ENCODE data around the gene GEMIN8. TPM values are rescaled to one million over a fixed set of nuclear protein-coding genes. Genes with fewer than 3 reads are reported as not detected.

GEMIN8 gene, protein sequence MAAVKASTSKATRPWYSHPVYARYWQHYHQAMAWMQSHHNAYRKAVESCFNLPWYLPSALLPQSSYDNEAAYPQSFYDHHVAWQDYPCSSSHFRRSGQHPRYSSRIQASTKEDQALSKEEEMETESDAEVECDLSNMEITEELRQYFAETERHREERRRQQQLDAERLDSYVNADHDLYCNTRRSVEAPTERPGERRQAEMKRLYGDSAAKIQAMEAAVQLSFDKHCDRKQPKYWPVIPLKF
- 10 to 100 TPM; 11.4 to 13.4 TPM for total RNA-seq

DNA sequence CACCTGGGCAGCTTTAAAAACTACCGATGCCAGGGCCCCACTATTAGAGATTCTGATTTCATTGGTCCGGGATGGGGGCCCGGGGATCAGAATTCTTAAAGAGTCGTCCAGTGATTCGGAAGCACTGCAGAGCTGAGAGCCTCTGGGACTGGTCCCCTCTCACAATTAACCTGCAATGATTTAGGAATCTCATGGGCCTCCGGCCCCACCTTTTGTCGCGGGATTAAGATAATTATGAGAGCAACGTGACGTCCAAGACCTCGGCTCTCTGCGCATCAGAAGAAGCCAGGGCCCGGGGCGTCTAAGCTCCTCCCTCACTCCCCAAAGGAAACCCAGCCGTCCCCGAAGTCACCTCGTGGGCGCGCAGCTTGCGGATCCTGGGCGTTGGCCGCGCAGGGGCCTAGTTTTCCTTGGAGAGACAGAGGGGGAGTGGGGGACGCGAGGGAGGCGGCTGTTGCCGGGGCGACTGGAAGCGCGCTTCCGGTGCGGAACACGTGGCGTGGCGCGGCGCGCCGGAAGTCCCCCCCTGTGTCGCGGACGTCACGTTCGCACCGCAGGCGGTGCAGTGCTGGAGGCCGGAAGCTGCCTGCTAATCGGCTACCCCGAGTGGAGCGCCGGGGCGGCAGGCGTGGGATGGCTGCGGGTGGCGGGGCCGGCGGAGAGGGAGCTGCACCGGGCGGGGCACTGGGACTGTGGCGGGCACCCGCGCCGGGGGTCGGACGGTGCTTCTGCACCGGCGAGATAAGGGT, at the start of gene GEMIN8:
TSS of gene GEMIN8 (minus strand) at position 468 of the 749 bp plus-strand sequence. CDS start 8,414 bp downstream, outside the sequence.
- TF ChIP-seq, protein P1, sequence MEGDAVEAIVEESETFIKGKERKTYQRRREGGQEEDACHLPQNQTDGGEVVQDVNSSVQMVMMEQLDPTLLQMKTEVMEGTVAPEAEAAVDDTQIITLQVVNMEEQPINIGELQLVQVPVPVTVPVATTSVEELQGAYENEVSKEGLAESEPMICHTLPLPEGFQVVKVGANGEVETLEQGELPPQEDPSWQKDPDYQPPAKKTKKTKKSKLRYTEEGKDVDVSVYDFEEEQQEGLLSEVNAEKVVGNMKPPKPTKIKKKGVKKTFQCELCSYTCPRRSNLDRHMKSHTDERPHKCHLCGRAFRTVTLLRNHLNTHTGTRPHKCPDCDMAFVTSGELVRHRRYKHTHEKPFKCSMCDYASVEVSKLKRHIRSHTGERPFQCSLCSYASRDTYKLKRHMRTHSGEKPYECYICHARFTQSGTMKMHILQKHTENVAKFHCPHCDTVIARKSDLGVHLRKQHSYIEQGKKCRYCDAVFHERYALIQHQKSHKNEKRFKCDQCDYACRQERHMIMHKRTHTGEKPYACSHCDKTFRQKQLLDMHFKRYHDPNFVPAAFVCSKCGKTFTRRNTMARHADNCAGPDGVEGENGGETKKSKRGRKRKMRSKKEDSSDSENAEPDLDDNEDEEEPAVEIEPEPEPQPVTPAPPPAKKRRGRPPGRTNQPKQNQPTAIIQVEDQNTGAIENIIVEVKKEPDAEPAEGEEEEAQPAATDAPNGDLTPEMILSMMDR (IDR thresholded peaks at IDR 0.05), result no peak
- peak; percentile 81 for TF ChIP-seq POLR2AphosphoS5 (IDR thresholded peaks at IDR 0.05)
- TF ChIP-seq POLR2A (IDR thresholded peaks at IDR 0.05), result peak; percentile 54
- Histone ChIP-seq H3K4me1 (replicated peaks) (no peaks in the 10 kb centered on the region), H3K36me3 (no peaks in the 10 kb centered on the region), H3K9me3 (no peaks in the 10 kb centered on the region), H3K4me3 (peak within 1 kb of the TSS; percentile 50 to 54), H3K27me3 (replicated peaks; ENCODE audit: insufficient read depth) (no peaks in the 10 kb centered on the region), H3K27ac (peak within 1 kb of the TSS; percentile 70 to 74)
- WGBS, result 0% methylated on average over 27 of the region's 67 CpGs
- intact Hi-C loops (cut with DNase I), result loop anchor here (5.0 to 10.0 kb wide), 4 partner anchors 277 to 525 kb away; no protein-coding TSS in a partner anchor
- DNase-seq (ENCODE audit: low spot score), result peak; percentile 74

DNA sequence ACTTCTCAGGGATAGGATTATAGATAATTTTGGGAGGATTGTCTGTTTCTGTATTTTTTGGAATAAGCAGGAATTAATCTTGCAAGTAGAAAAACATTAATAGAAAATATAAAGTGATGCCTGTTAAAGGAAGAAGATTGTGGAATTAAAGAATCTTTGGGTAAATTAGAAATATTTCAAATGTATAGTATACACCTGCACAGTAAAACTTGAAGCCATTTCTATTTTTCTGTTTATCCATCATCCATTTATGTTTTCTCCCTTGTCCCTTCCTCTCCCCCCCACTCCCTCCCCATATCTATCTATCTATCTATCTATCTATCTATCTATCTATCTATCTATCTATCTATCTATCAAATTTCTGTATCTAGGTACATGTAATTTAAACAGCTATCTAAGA, 46.9 kb upstream of the GEMIN8 start:
- intact Hi-C loops (cut with DNase I), result no loop called here

DNA sequence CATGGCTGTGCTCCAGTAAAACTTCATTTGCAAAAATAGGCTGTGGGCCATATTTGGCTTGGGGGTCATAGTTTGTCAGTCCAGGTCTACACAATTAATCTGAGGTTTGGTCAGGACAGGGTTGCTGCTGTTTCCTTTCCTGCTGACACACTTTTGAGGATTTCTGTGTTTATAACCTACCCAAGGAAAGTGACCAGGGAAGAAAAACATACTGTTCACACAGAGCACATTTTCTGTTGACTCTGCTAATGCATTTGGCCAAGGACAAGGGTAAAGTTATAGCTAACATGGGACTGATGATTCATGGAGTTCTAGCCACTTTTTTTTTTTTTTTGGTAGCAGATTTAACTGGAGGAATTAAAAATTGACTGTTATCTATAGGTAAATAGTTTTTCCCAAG, 43.9 kb upstream of the GEMIN8 start:
- TF ChIP-seq, protein P1 (IDR thresholded peaks at IDR 0.05), result no peak
- TF ChIP-seq POLR2AphosphoS5 (IDR thresholded peaks at IDR 0.05) (peak; percentile 48), POLR2A (IDR thresholded peaks at IDR 0.05) (no peak)
- intact Hi-C loops (cut with DNase I), result no loop called here
- H3K27ac ChIP-seq, result no peak overlapping the region
- H3K9me3 ChIP-seq, result no peaks in the 10 kb centered on the region
- DNase-seq (ENCODE audit: low spot score), result peak; percentile 4
- H3K4me1 ChIP-seq (replicated peaks), result no peaks in the 10 kb centered on the region
- no peaks in the 10 kb centered on the region for H3K36me3 ChIP-seq
- no peak overlapping the region for H3K4me3 ChIP-seq
- no peaks in the 10 kb centered on the region for H3K27me3 ChIP-seq (replicated peaks; ENCODE audit: insufficient read depth)

More for the DNA sequence above, 46.9 kb upstream of the GEMIN8 start:
- H3K27me3 ChIP-seq (replicated peaks; ENCODE audit: insufficient read depth), result no peaks in the 10 kb centered on the region
- H3K4me1 ChIP-seq (replicated peaks), result no peaks in the 10 kb centered on the region
- H3K9me3 ChIP-seq, result no peaks in the 10 kb centered on the region
- no peak for TF ChIP-seq POLR2AphosphoS5 (IDR thresholded peaks at IDR 0.05)
- TF ChIP-seq, protein P1 (IDR thresholded peaks at IDR 0.05), result no peak
- no peak for TF ChIP-seq POLR2A (IDR thresholded peaks at IDR 0.05)
- H3K4me3 ChIP-seq, result no peak overlapping the region
- no peak for DNase-seq (ENCODE audit: low spot score)
- no peaks in the 10 kb centered on the region for H3K36me3 ChIP-seq
- no peak overlapping the region for H3K27ac ChIP-seq

DNA sequence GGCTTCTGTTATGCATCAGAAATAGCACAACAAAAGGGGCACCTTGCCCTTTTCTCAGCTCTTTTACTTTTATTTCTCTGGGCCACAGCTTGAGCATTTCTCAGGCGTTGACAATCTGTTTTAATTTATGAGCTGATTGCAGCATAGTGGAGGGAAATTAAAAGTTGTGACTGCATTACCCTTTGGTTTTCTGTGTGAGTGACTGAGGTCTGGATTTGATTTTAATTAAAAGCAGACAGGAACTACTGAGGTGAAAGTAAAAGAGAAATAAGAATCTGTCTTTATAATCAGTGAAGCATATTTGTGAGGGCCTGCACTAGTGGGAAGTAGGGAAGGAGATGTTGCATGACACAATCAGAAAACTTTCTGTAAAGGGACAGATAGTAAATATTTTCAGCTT, 43.4 kb upstream of the GEMIN8 start:
- DNase-seq (ENCODE audit: low spot score), result no peak
- no peaks in the 10 kb centered on the region for H3K4me1 ChIP-seq (replicated peaks)
- H3K27me3 ChIP-seq (replicated peaks; ENCODE audit: insufficient read depth), result no peaks in the 10 kb centered on the region
- H3K36me3 ChIP-seq, result no peaks in the 10 kb centered on the region
- WGBS, result 22% methylated on average over 1 of the region's 1 CpG
- H3K4me3 ChIP-seq, result no peak overlapping the region
- intact Hi-C loops (cut with DNase I), result no loop called here
- no peak for TF ChIP-seq POLR2AphosphoS5 (IDR thresholded peaks at IDR 0.05)
- TF ChIP-seq, protein P1 (IDR thresholded peaks at IDR 0.05), result no peak
- no peak for TF ChIP-seq POLR2A (IDR thresholded peaks at IDR 0.05)
- no peak overlapping the region for H3K27ac ChIP-seq
- H3K9me3 ChIP-seq, result no peaks in the 10 kb centered on the region

Measured in prostate gland (tissue), 2 donors.